Measurements from ENCODE around the gene RPF1.

The RPF1 gene

DNA sequence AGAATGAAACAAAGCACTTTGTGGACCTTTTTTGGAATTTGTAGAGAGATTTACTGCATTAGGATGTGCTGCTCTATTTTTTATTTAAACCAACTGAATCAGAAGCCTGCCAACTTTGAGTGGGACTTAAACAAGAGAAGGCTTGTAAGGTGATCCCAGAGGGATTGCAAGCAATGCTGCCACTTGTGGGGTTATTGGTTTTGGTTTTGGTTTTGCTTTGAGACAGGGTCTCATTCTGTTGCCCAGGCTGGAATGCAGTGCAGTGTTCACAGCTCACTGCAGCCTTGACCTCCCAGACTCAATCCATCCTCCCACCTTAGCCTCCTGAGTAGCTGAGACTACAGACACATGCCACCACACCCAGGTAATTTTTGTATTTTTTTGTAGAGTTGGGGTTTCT, 59.5 kb downstream of the RPF1 start:
- Histone ChIP-seq H3K36me3 (ENCODE audit: control insufficient read depth in 2 of 2, insufficient read depth in 1 of 2, low read length in 2 of 2) (peaks cover 0 to 3% of the 10 kb centered on the region in 2 experiments; a peak in 1 of 3 replicates), H3K4me1 (ENCODE audit: control insufficient read depth, insufficient read depth, low read length) (no peaks in the 10 kb centered on the region), H3K27ac (ENCODE audit: extremely low read depth, low read depth, low read length) (no peak overlapping the region), H3K9me3 (ENCODE audit: control insufficient read depth, insufficient read depth, low read depth, low read length) (no peaks in the 10 kb centered on the region), H3K4me3 (ENCODE audit: low read depth, low read length) (no peak overlapping the region)
- CTCF ChIA-PET, result no interaction called here
- TF ChIP-seq, protein P1, sequence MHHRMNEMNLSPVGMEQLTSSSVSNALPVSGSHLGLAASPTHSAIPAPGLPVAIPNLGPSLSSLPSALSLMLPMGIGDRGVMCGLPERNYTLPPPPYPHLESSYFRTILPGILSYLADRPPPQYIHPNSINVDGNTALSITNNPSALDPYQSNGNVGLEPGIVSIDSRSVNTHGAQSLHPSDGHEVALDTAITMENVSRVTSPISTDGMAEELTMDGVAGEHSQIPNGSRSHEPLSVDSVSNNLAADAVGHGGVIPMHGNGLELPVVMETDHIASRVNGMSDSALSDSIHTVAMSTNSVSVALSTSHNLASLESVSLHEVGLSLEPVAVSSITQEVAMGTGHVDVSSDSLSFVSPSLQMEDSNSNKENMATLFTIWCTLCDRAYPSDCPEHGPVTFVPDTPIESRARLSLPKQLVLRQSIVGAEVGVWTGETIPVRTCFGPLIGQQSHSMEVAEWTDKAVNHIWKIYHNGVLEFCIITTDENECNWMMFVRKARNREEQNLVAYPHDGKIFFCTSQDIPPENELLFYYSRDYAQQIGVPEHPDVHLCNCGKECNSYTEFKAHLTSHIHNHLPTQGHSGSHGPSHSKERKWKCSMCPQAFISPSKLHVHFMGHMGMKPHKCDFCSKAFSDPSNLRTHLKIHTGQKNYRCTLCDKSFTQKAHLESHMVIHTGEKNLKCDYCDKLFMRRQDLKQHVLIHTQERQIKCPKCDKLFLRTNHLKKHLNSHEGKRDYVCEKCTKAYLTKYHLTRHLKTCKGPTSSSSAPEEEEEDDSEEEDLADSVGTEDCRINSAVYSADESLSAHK (tag by site-specific recombination; IDR thresholded peaks at IDR 0.05), result no peak
- TF ChIP-seq YY2 (tag by site-specific recombination; IDR thresholded peaks at IDR 0.05) (no peak), ZEB2 (tag by site-specific recombination; IDR thresholded peaks at IDR 0.05) (no peak), ZNF175 (tag by site-specific recombination; IDR thresholded peaks at IDR 0.05) (no peak), ZNF148 (tag by site-specific recombination; IDR thresholded peaks at IDR 0.05; ENCODE audit: borderline replicate concordance) (no peak), ZNF140 (tag by site-specific recombination; IDR thresholded peaks at IDR 0.05) (no peak), ZNF645 (tag by site-specific recombination; IDR thresholded peaks at IDR 0.05) (no peak), ZFP41 (tag by site-specific recombination; IDR thresholded peaks at IDR 0.05; ENCODE audit: borderline replicate concordance) (no peak), ZNF266 (tag by site-specific recombination; IDR thresholded peaks at IDR 0.05; ENCODE audit: low read depth) (no peak), ZNF16 (tag by site-specific recombination; IDR thresholded peaks at IDR 0.05; ENCODE audit: low read depth) (no peak), ZNF248 (tag by site-specific recombination; IDR thresholded peaks at IDR 0.05) (no peak), ZNF580 (tag by site-specific recombination; IDR thresholded peaks at IDR 0.05) (no peak)
- POLR2A ChIA-PET, result no interaction called here

- H3K27ac ChIP-seq (ENCODE audit: extremely low read depth, low read depth, low read length), result no peak overlapping the region
- H3K4me1 ChIP-seq (ENCODE audit: control insufficient read depth, insufficient read depth, low read length), result no peaks in the 10 kb centered on the region
- peaks cover 0 to 3% of the 10 kb centered on the region in 2 experiments; a peak in 1 of 3 replicates for H3K36me3 ChIP-seq (ENCODE audit: control insufficient read depth in 2 of 2, insufficient read depth in 1 of 2, low read length in 2 of 2)
- ChIA-PET POLR2A (no interaction called here), CTCF (interaction anchor here (1.6 kb wide), 1 partner anchor 396 kb away, joined by 3 read pairs; no protein-coding TSS in a partner anchor)
- no peaks in the 10 kb centered on the region for H3K9me3 ChIP-seq (ENCODE audit: control insufficient read depth, insufficient read depth, low read depth, low read length)
- no peak overlapping the region for H3K4me3 ChIP-seq (ENCODE audit: low read depth, low read length)
- TF ChIP-seq EGR2 (tag by site-specific recombination; IDR thresholded peaks at IDR 0.05; ENCODE audit: low read depth) (no peak), ZNF202 (tag by site-specific recombination; IDR thresholded peaks at IDR 0.05; ENCODE audit: borderline replicate concordance) (no peak), ZNF629 (tag by site-specific recombination; IDR thresholded peaks at IDR 0.05) (no peak), ZFP69B (tag by site-specific recombination; IDR thresholded peaks at IDR 0.05) (no peak), ZNF664 (tag by site-specific recombination; IDR thresholded peaks at IDR 0.05) (no peak), ZNF366 (tag by site-specific recombination; conservative IDR thresholded peaks at IDR 0.05) (no peak), REPIN1 (tag by site-specific recombination; IDR thresholded peaks at IDR 0.05; ENCODE audit: low read depth) (no peak), ZNF518A (tag by site-specific recombination; conservative IDR thresholded peaks at IDR 0.05; ENCODE audit: low read depth) (no peak), ZFP37 (tag by site-specific recombination; IDR thresholded peaks at IDR 0.05) (no peak), ZNF221 (tag by site-specific recombination; IDR thresholded peaks at IDR 0.05; ENCODE audit: borderline replicate concordance) (no peak), ZNF148 (tag by site-specific recombination; IDR thresholded peaks at IDR 0.05; ENCODE audit: borderline replicate concordance) (no peak)
These were observed 60.9 kb downstream of the RPF1 start for GRCh38 chr1:84539972-84540371.
